PC-9 (cell line): Measurements from ENCODE around the gene COL21A1. TPM values are rescaled to one million over a fixed set of nuclear protein-coding genes. Genes with fewer than 3 reads are reported as not detected.
A peak's percentile ranks its signal among the peaks of the same experiment; 100 is the strongest.

Experiments used
- Bru-seq: library from RNA; stranded (reverse); fragments of 400-500 nt; gene quantifications from one replicate; lab custom pipeline; 2021; lab: Mats Ljungman, UMichigan
- BruChase-seq, 2 experiments: library from RNA; stranded (reverse); fragments of 400-500 nt; gene quantifications; one replicate each; lab custom pipeline; 2021; lab: Mats Ljungman, UMichigan
- BruUV-seq: library from RNA; stranded (reverse); fragments of 400-500 nt; replicated peaks from 2 replicates; lab custom pipeline; 2021; lab: Mats Ljungman, UMichigan
- CTCF ChIA-PET: fragments of 300-600 bp; sonication (Branson Sonifier 250); formaldehyde crosslinking; loops from one replicate; lab custom pipeline; 2022; ENCODE audit warnings: antibody characterized with exemption; lab: Charles Lee
- POLR2A ChIA-PET: fragments of 300-600 bp; sonication (Branson Sonifier 250); formaldehyde crosslinking; loops from one replicate; lab custom pipeline; 2022; ENCODE audit warnings: antibody characterized with exemption; ENCODE audit not compliant: unreplicated experiment; lab: Charles Lee
- DNase-seq, 2 experiments: peaks; one replicate each; pipeline versions ENCODE4 v3.0.0 to v3.0.0-alpha.2; 2015 to 2022; ENCODE audit warnings: mixed read lengths in 1 of 2
- H2AFZ ChIP-seq: fragments of 200-600 bp; sonication (generic); 2 replicates; pipeline ENCODE4 v1.8.1; 2017; ENCODE audit warnings: antibody characterized with exemption
- H3F3A ChIP-seq: fragments of 200-600 bp; sonication (generic); 2 replicates; pipeline ENCODE4 v1.8.1; 2017; ENCODE audit warnings: antibody characterized with exemption, mild to moderate bottlenecking, low read depth; ENCODE audit not compliant: insufficient read depth
- H3K27ac ChIP-seq: fragments of 200-600 bp; sonication (generic); 2 replicates; pipeline ENCODE4 v1.6.1; 2016; ENCODE audit warnings: mixed run types
- H3K27me3 ChIP-seq: fragments of 200-600 bp; sonication (generic); 2 replicates; pipeline ENCODE4 v1.6.1; 2016; ENCODE audit warnings: low read depth, mixed run types; ENCODE audit not compliant: insufficient read depth
- H3K36me3 ChIP-seq: fragments of 200-600 bp; sonication (generic); 2 replicates; pipeline ENCODE4 v1.6.1; 2016; ENCODE audit warnings: low read depth, mixed run types
- H3K4me1 ChIP-seq: fragments of 200-600 bp; sonication (generic); replicated peaks from 2 replicates; pipeline ENCODE4 v1.6.1; 2016; ENCODE audit warnings: mixed run types; ENCODE audit not compliant: insufficient read depth
- H3K4me2 ChIP-seq: fragments of 200-600 bp; sonication (generic); 2 replicates; pipeline ENCODE4 v1.6.1; 2017; ENCODE audit warnings: mixed run types
- H3K4me3 ChIP-seq: fragments of 200-600 bp; sonication (generic); 2 replicates; pipeline ENCODE4 v1.6.1; 2016; ENCODE audit warnings: mixed run types
- H3K79me2 ChIP-seq: fragments of 200-600 bp; sonication (generic); 2 replicates; pipeline ENCODE4 v1.6.1; 2017; ENCODE audit warnings: low read depth, mixed run types
- H3K9me2 ChIP-seq: fragments of 200-600 bp; sonication (generic); 2 replicates; pipeline ENCODE4 v1.8.1; 2017; ENCODE audit warnings: mild to moderate bottlenecking; ENCODE audit not compliant: insufficient read depth
- H3K9me3 ChIP-seq: fragments of 200-600 bp; sonication (generic); 2 replicates; pipeline ENCODE4 v1.8.1; 2016; ENCODE audit warnings: low read depth; ENCODE audit not compliant: insufficient read depth
- H4K20me1 ChIP-seq: fragments of 200-600 bp; sonication (generic); 2 replicates; pipeline ENCODE4 v1.8.1; 2017; ENCODE audit not compliant: insufficient read depth
- EZH2 ChIP-seq: fragments of 200-600 bp; sonication (generic); IDR thresholded peaks from 2 replicates; pipeline ENCODE4 v1.8.0; 2017; ENCODE audit warnings: antibody characterized with exemption, low read depth
- intact Hi-C: fragments of 100-400 bp; cut with micrococcal nuclease; formaldehyde crosslinking; loops from one replicate; pipeline ENCODE4 v1.10.0; 2022; ENCODE audit not compliant: unreplicated experiment
- long read RNA-seq: library from polyadenylated mRNA; stranded (forward); transcript quantifications from one replicate; pipeline ENCODE4 v2.0.0, GENCODE V29; 2022
- total RNA-seq: library from RNA; stranded (reverse); gene quantifications from 2 replicates; pipeline ENCODE4 v1.2.3, GENCODE V29; 2021
- TF ChIP-seq, protein P1 (sequence below): fragments of 200-600 bp; sonication (generic); conservative IDR thresholded peaks from 2 replicates; pipeline ENCODE4 v1.6.1; 2017; ENCODE audit warnings: mixed run types, antibody characterized with exemption, mild to moderate bottlenecking, moderate library complexity

COL21A1 gene
- 0.13 TPM in 1 of 2 replicates, not detected in the other for total RNA-seq
- percentile 8 among the genes with signal in this experiment for Bru-seq, nascent RNA
- percentile 9 among the genes with signal in this experiment for BruChase-seq, experiment 1, labeled RNA remaining after a 2-hour chase
- percentile 8 among the genes with signal in this experiment for BruChase-seq, experiment 2, labeled RNA remaining after a 6-hour chase
- long read RNA-seq = 0 reads

DNA sequence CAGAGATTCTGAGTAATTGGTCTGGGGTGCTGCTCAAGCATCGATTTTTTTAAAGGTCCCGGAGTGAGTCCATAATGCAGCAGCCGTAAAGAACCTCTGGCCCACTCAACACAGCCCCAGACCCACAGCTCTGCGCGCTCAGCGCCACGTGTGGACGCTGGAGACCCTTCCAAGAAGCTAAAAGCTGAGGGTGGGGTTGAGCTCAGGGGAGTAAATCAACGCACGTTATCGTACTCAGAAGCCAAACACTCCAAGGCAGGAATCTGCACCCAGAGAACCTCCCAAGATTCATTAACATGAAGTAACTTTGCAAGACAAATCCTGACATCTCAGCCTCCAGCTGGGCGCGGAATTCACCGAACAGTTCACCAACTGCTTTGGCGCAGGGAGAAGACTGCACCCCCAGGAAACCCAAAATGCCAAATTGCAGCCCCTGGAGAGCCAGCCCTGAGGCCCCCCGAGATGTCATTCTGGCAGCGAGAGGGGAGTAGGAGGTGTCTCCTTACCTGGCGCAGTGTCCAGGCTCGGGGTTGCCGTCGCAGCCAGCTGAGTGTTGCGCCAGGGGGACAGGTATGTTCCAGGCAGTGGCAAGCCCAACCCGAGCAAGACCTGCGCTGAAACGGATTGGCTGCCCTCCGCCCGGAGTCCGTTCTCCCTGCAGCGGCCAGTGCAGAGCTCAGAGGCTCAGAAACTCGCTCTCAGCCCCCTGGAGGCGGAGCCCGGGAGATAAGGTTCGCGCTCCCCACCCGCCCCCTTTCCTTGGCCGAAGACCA lies at the start of gene COL21A1:
TSS of gene COL21A1 (minus strand) at position 700 of the 773 bp plus-strand sequence. CDS start 64,962 bp downstream, outside the sequence.
- Histone ChIP-seq H3K4me2 (peak within 1 kb of the TSS; percentile 68), H3K36me3 (no peaks in the 10 kb centered on the region), H3K4me3 (peak within 1 kb of the TSS; percentile 31; the same call in 1 of the 2 replicates), H3K9me2 (no peaks in the 10 kb centered on the region), H4K20me1 (no peaks in the 10 kb centered on the region; the same call in 1 of the 2 replicates), H3K9me3 (no peaks in the 10 kb centered on the region), H3K27ac (no peak within 1 kb of the TSS), H2AFZ (peak within 1 kb of the TSS; percentile 71), H3K79me2 (no peaks in the 10 kb centered on the region), H3F3A (no peaks in the 10 kb centered on the region), H3K4me1 (no peaks in the 10 kb centered on the region), H3K27me3 (peaks cover 11% of the 10 kb centered on the region)
- intact Hi-C loops = loop anchor here (10.0 kb wide), 1 partner anchor 142 kb away; no protein-coding TSS in a partner anchor
- ChIA-PET POLR2A (no interaction called here), CTCF (no interaction called here)
- TF ChIP-seq EZH2 = no peak
- TF ChIP-seq, protein P1, sequence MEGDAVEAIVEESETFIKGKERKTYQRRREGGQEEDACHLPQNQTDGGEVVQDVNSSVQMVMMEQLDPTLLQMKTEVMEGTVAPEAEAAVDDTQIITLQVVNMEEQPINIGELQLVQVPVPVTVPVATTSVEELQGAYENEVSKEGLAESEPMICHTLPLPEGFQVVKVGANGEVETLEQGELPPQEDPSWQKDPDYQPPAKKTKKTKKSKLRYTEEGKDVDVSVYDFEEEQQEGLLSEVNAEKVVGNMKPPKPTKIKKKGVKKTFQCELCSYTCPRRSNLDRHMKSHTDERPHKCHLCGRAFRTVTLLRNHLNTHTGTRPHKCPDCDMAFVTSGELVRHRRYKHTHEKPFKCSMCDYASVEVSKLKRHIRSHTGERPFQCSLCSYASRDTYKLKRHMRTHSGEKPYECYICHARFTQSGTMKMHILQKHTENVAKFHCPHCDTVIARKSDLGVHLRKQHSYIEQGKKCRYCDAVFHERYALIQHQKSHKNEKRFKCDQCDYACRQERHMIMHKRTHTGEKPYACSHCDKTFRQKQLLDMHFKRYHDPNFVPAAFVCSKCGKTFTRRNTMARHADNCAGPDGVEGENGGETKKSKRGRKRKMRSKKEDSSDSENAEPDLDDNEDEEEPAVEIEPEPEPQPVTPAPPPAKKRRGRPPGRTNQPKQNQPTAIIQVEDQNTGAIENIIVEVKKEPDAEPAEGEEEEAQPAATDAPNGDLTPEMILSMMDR = no peak
- DNase-seq = peak in 1 of 2 experiments; percentile 42
- no TSS peak for BruUV-seq

DNA sequence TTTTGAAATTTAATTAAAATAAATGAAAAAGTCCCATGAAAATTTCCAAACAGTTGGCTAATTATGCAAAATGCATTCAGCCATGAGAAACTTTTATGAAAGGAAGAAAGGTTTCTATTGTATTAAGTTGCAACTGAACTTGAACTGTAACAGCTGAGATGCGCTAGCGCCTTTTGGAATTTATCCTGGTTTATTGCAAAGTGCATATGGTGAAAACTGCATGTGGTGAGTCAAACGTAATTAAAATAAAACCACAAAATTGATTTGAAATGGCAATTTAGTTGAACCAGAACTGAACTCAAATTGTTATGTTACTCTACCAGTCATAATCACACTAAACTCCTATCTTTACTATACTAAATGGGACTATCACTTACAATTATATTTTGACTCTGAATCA lies 46.4 kb upstream of the COL21A1 start:
- Histone ChIP-seq H3K27ac (no peak overlapping the region), H3K9me2 (no peaks in the 10 kb centered on the region), H4K20me1 (no peaks in the 10 kb centered on the region), H3K9me3 (no peaks in the 10 kb centered on the region), H2AFZ (no peak overlapping the region), H3K79me2 (no peaks in the 10 kb centered on the region), H3K36me3 (no peaks in the 10 kb centered on the region), H3F3A (no peaks in the 10 kb centered on the region), H3K4me2 (no peak overlapping the region), H3K4me1 (peaks cover 9% of the 10 kb centered on the region), H3K4me3 (no peak overlapping the region), H3K27me3 (no peaks in the 10 kb centered on the region)
- ChIA-PET POLR2A (no interaction called here), CTCF (no interaction called here)
- DNase-seq = no peak
- no peak for TF ChIP-seq EZH2
- TF ChIP-seq, protein P1 = no peak
- BruUV-seq = no TSS peak
- intact Hi-C loops = loop anchor here (2.0 kb wide), 1 partner anchor 1017 kb away; no protein-coding TSS in a partner anchor

DNA sequence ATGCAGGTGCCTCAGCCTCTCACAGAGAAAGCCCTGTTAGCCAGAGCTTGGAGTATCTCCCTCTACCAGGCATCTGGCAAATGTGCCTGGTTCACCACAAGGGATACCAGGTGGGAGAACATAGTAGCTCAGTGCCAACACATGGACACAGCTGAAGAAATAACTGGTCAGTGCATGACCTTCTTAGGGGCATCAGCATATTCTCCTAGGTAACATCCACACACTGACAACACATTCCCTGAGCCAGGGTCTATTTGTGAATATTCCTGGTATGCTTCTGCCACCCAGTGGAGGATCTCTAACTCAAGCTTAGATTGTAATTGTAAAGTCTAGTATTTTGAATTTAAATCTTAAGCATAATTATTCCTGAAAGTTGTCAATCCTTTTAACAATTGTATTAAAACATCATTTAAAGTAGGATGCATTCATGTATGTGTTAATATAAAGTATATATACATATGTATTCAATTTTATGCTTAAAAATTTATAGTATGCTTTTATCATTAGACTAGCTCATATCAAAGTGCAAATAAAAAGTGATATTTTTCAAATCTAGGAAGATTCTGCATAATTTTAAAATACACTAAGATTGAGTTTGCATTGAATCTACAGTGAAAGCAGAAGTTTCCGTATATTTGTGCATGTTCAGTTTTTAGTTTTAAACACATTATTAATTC lies 45.3 kb upstream of the COL21A1 start:
- H3K79me2 ChIP-seq = no peaks in the 10 kb centered on the region
- H3K9me3 ChIP-seq = no peaks in the 10 kb centered on the region
- POLR2A ChIA-PET = interaction anchor here (0.6 kb wide), 1 partner anchor 612 kb away, joined by 3 read pairs; no protein-coding TSS in a partner anchor
- H4K20me1 ChIP-seq = no peaks in the 10 kb centered on the region
- no peaks in the 10 kb centered on the region for H3F3A ChIP-seq
- intact Hi-C loops = loop anchor here (1.0 to 2.0 kb wide), 3 partner anchors 312 to 1016 kb away; no protein-coding TSS in a partner anchor
- no TSS peak for BruUV-seq
- no peak overlapping the region for H3K27ac ChIP-seq
- CTCF ChIA-PET = interaction anchor here (0.6 to 1.2 kb wide), 4 partner anchors 33 to 1017 kb away, joined by 3 to 4 read pairs (median 4); no protein-coding TSS in a partner anchor
- no peak overlapping the region for H3K4me3 ChIP-seq
- H3K9me2 ChIP-seq = no peaks in the 10 kb centered on the region
- TF ChIP-seq, protein P1 = peak; percentile 79
- TF ChIP-seq EZH2 = no peak
- H3K36me3 ChIP-seq = no peaks in the 10 kb centered on the region
- peak in 1 of 2 experiments; percentile 40 for DNase-seq
- no peaks in the 10 kb centered on the region for H3K27me3 ChIP-seq
- peaks cover 5% of the 10 kb centered on the region for H3K4me1 ChIP-seq
- H3K4me2 ChIP-seq = no peak overlapping the region
- H2AFZ ChIP-seq = no peak overlapping the region
